Loucy (cell line): ENCODE measurements around the gene TMEM69.

Experiments
- CTCF ChIP-seq: fragments of 200-600 bp; sonication (generic); conservative IDR thresholded peaks from 2 replicates; pipeline ENCODE4 v1.5.1; 2014; ENCODE audit warnings: mild to moderate bottlenecking, antibody characterized with exemption, low read length
- EZH2phosphoT487 ChIP-seq: fragments of 200-600 bp; IDR thresholded peaks from 2 replicates; pipeline ENCODE4 v1.6.1; 2018; ENCODE audit warnings: antibody characterized with exemption, mild to moderate bottlenecking, moderate library complexity, borderline replicate concordance

DNA sequence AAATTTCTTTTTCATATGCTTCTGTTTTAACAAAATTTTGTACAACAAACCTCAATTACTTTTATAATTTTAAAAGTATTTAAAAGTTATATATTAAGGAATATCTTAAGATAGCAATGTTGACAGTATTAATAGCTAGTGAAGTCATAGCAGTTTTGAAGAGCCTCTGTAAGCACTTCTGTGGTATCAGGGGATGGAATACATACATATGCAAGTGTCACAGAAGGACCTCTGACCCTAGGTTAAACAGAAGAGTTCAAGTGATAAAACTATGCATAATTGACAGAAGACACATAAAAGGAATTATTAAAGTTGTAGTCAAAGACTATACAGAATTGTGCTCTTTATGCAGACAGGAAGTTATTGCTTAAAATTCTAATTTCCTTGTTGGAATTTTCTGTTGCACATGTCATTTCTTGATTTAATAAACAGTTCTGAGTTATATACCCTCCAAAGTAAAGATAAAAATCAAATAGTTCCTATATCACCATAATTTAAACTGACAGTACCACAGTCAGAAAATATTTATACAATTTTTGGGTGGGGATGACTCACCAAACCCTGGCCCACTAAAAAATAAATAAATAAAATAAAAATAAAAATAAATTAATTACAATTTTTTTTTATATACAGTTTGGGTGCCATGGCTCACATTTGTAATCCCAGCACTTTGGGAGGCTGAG lies 35.4 kb downstream of the TMEM69 start:
- no peak for TF ChIP-seq CTCF
- no peak for TF ChIP-seq EZH2phosphoT487
